Neural crest cell (in vitro differentiated cells): Measurements from ENCODE around the gene TMEM54. TPM values are rescaled to one million over a fixed set of nuclear protein-coding genes. Genes with fewer than 3 reads are reported as not detected.
A peak's percentile ranks its signal among the peaks of the same experiment; 100 is the strongest.

Experiments used
- DNase-seq: peaks from one replicate; pipeline ENCODE4 v3.0.0; 2021; ENCODE audit warnings: low read depth, mixed read lengths, low spot score
- H3K27ac Mint-ChIP-seq: one replicate; pipeline ENCODE4 v1.8.0; 2021; ENCODE audit warnings: mild to moderate bottlenecking, mixed read lengths; ENCODE audit not compliant: unreplicated experiment
- H3K27me3 Mint-ChIP-seq: 2 replicates; pipeline ENCODE4 v1.8.0; 2021; ENCODE audit warnings: low read depth, mild to moderate bottlenecking, mixed read lengths
- H3K36me3 Mint-ChIP-seq: 2 replicates; pipeline ENCODE4 v1.8.0; 2021; ENCODE audit warnings: low read depth, mild to moderate bottlenecking, mixed read lengths
- H3K4me1 Mint-ChIP-seq: 2 replicates; pipeline ENCODE4 v1.8.0; 2021; ENCODE audit warnings: mixed read lengths
- H3K4me3 Mint-ChIP-seq: one replicate; pipeline ENCODE4 v1.8.0; 2021; ENCODE audit warnings: mild to moderate bottlenecking, mixed read lengths
- H3K9me3 Mint-ChIP-seq: 2 replicates; pipeline ENCODE4 v1.8.0; 2021; ENCODE audit warnings: mixed read lengths
- CTCF ChIP-seq: fragments of 200-600 bp; sonication (generic); conservative IDR thresholded peaks from 2 replicates; pipeline ENCODE4 v1.5.0; 2021; ENCODE audit warnings: antibody characterized with exemption, mild to moderate bottlenecking
- total RNA-seq: library from RNA; stranded (reverse); gene quantifications from 2 replicates; pipeline ENCODE4 v1.2.1, GENCODE V29; 2021

TMEM54 gene
- total RNA-seq, 1 donor from 2014 or later, result 2.7 TPM

DNA sequence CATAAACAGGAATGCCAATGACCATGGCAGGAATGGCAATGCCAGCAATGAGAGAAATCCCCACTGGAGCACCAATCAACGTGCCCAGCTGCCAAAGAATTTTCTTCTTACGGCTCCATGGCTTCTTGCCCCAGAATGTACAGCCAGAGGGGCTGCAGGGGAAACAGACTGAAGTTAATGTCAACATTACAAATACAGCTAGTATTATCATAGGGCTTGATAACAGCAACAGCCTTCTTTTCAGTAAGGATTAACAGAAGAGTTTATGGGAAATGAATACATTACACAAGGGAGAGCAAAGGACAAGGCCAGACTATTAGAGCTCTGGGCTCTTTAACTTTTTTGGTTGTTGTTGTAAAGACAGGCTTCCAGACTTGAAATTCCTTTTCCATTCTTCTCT is 45.2 kb upstream of the TMEM54 start:
- H3K4me3 Mint-ChIP-seq, result no peak overlapping the region
- no peak for DNase-seq
- H3K27me3 Mint-ChIP-seq, result no peaks in the 10 kb centered on the region
- no peak for TF ChIP-seq CTCF
- no peaks in the 10 kb centered on the region for H3K9me3 Mint-ChIP-seq
- peaks cover 8% of the 10 kb centered on the region for H3K36me3 Mint-ChIP-seq
- H3K27ac Mint-ChIP-seq, result no peak overlapping the region
- H3K4me1 Mint-ChIP-seq, result no peaks in the 10 kb centered on the region

DNA sequence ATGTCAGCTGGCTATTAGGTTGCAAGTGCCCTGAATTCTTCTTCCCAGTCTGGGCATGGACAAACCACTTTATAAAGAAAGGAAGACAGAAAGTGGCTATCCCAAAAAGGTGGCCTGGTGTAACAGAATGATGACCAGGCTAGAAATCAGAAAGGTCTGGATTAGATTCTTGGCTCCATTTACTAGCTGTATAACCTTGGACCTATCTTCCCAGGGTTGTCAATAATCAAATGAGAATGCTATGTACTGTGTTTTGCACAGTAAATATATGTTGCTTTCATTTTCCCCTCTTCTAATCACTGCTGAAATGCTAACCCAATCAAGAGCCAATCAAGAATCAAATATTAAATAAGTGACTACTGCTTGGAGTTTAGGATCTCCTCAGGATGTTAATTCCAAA is 43.0 kb upstream of the TMEM54 start:
- DNase-seq, result no peak
- H3K4me1 Mint-ChIP-seq, result no peaks in the 10 kb centered on the region
- no peak overlapping the region for H3K4me3 Mint-ChIP-seq
- no peaks in the 10 kb centered on the region for H3K9me3 Mint-ChIP-seq
- no peaks in the 10 kb centered on the region for H3K27me3 Mint-ChIP-seq
- no peak for TF ChIP-seq CTCF
- peaks cover 8% of the 10 kb centered on the region for H3K36me3 Mint-ChIP-seq
- H3K27ac Mint-ChIP-seq, result no peak overlapping the region

DNA sequence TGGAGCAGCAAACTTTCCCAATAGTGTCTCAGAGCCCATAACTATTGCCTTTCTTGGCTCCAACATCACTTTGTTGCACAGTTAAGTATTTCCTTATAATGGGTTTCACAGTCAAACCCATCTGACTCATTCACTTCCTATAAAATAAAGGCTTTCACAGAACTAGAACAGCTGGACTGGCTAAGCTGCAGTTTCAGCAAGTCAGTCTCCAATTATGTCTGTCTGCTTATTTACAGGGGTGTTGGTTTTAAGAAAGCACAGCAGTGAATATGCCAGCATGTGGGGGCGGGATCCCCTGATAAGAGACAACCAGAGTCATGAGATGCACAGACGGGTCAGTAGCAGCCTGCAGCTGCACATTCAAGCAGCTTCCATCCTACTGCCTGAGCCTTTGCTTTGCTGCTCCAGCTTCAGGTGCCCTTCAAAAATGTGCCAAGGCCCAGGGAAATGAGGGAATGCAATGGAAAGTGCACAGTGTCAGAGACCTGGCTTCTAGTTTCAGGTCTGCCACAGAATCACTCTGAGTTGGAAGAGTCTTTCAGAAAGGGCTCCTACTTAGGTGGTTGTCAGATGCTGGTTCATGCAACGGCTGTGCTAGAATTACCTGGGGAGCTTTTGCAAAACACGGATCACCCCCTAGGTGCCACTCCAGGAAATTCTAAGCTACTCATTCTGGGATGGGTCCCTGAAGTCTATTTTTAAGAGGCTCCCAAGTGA is 38.6 kb upstream of the TMEM54 start:
- Mint-ChIP-seq H3K36me3 (peaks cover 10% of the 10 kb centered on the region), H3K9me3 (no peaks in the 10 kb centered on the region), H3K4me1 (no peaks in the 10 kb centered on the region), H3K27ac (no peak overlapping the region), H3K4me3 (no peak overlapping the region), H3K27me3 (no peaks in the 10 kb centered on the region)
- no peak for TF ChIP-seq CTCF
- no peak for DNase-seq

DNA sequence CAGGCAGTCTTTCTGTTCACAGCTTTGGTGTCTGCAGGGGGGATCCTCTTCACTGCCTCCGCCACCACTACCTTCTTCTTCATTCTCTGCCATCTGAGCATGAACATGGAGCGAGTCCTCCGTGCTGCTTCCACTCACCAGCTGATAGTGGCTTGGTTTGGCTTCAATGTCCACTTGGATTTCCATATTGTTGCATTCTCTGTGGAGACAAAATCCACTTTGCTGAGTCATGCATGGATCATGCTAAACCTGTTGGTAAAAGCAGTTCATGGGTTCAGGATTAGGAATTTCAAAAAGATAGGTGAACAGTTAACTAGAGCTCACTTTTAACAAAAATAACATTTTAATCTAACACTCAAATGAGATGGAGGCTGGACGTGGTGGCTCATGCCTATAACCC is 35.9 kb upstream of the TMEM54 start:
- H3K9me3 Mint-ChIP-seq, result no peaks in the 10 kb centered on the region
- H3K27ac Mint-ChIP-seq, result peak overlapping the region; percentile 69
- no peaks in the 10 kb centered on the region for H3K27me3 Mint-ChIP-seq
- no peak for DNase-seq
- no peak overlapping the region for H3K4me3 Mint-ChIP-seq
- peaks cover 3% of the 10 kb centered on the region for H3K36me3 Mint-ChIP-seq
- H3K4me1 Mint-ChIP-seq, result peaks cover 9% of the 10 kb centered on the region
- TF ChIP-seq CTCF, result no peak

- DNase-seq, result no peak
- no peak overlapping the region for H3K27ac Mint-ChIP-seq
- peaks cover 3% of the 10 kb centered on the region for H3K36me3 Mint-ChIP-seq
- no peak for TF ChIP-seq CTCF
- H3K4me3 Mint-ChIP-seq, result no peak overlapping the region
- H3K27me3 Mint-ChIP-seq, result no peaks in the 10 kb centered on the region
- H3K9me3 Mint-ChIP-seq, result no peaks in the 10 kb centered on the region
- H3K4me1 Mint-ChIP-seq, result peaks cover 9% of the 10 kb centered on the region
Observed at GRCh38 chr1:32934535-32934934, 33.3 kb upstream of the TMEM54 start.
